ENCODE data around the gene JAKMIP2.

The JAKMIP2 gene

DNA sequence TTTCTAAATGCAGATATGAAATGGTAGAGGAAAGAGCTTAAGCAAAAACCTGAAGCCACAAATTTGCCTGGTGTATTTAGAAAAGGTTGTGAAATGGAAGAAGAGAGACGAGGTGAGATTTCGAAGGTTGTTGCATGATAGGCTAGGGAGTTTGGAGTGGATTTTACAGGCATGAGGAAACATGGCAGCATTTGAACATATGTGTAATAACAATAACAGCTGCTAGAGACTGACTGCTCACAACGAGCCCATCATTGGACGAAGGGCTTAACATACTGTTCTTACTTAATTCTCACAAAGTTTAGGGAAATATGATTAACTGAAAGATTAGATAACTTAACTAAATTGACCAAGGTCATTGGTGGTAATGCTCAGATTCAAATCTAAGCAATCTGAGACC lies 108.1 kb downstream of the JAKMIP2 start:
- peaks cover 8% of the 10 kb centered on the region; the same call in 1 of the 2 replicates for H3K36me3 ChIP-seq (ENCODE audit: insufficient read depth, low read length)
- H3K27me3 ChIP-seq (ENCODE audit: insufficient read depth, low read length, poor library complexity, severe bottlenecking), result no peaks in the 10 kb centered on the region
- H3K9ac ChIP-seq (ENCODE audit: low read depth, low read length, poor library complexity, severe bottlenecking), result no peak overlapping the region
- H3K4me2 ChIP-seq (ENCODE audit: low read depth, low read length, poor library complexity, severe bottlenecking), result no peak overlapping the region
- no peaks in the 10 kb centered on the region for H3K9me2 ChIP-seq (replicated peaks; ENCODE audit: low read depth, low read length)
- no peaks in the 10 kb centered on the region for H3K4me1 ChIP-seq (ENCODE audit: insufficient read depth, low read length, poor library complexity, severe bottlenecking)
- H3K4me3 ChIP-seq (ENCODE audit: low read length, poor library complexity, severe bottlenecking), result no peak overlapping the region
- no peaks in the 10 kb centered on the region for H3F3A ChIP-seq (ENCODE audit: low read depth)
- TF ChIP-seq EZH2phosphoT487 (IDR thresholded peaks at IDR 0.05; ENCODE audit: borderline replicate concordance), result no peak
- TF ChIP-seq, protein P1, sequence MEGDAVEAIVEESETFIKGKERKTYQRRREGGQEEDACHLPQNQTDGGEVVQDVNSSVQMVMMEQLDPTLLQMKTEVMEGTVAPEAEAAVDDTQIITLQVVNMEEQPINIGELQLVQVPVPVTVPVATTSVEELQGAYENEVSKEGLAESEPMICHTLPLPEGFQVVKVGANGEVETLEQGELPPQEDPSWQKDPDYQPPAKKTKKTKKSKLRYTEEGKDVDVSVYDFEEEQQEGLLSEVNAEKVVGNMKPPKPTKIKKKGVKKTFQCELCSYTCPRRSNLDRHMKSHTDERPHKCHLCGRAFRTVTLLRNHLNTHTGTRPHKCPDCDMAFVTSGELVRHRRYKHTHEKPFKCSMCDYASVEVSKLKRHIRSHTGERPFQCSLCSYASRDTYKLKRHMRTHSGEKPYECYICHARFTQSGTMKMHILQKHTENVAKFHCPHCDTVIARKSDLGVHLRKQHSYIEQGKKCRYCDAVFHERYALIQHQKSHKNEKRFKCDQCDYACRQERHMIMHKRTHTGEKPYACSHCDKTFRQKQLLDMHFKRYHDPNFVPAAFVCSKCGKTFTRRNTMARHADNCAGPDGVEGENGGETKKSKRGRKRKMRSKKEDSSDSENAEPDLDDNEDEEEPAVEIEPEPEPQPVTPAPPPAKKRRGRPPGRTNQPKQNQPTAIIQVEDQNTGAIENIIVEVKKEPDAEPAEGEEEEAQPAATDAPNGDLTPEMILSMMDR (conservative IDR thresholded peaks at IDR 0.05; ENCODE audit: low read length), result no peak
- H2AFZ ChIP-seq (ENCODE audit: low read length), result no peak overlapping the region
- no peaks in the 10 kb centered on the region for H3K9me3 ChIP-seq (ENCODE audit: insufficient read depth, low read depth, low read length)
- no peaks in the 10 kb centered on the region for H4K20me1 ChIP-seq (ENCODE audit: insufficient read depth, low read length, poor library complexity, severe bottlenecking)
- H3K79me2 ChIP-seq (ENCODE audit: insufficient read depth, low read length), result no peaks in the 10 kb centered on the region

DNA sequence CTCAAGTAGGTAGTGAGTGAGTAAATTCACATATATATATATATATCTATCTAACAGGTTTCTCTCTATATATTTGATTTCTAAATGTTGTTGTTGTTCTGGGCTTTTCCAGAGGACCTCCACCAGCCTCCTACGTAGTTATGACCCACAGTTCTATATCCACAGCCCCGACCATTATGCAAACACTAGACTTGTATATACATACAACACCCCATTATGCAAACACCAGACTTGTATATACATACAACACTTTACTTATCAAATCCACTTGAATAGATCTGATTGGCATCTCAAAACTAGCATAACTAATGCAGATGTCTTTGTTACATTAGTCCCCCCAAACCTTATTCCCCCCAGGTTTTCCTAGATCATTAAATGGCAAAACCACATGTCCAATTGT lies 108.7 kb downstream of the JAKMIP2 start:
- TF ChIP-seq, protein P1 (conservative IDR thresholded peaks at IDR 0.05; ENCODE audit: low read length), result no peak
- no peak for TF ChIP-seq EZH2phosphoT487 (IDR thresholded peaks at IDR 0.05; ENCODE audit: borderline replicate concordance)
- Histone ChIP-seq H3F3A (ENCODE audit: low read depth) (no peaks in the 10 kb centered on the region), H4K20me1 (ENCODE audit: insufficient read depth, low read length, poor library complexity, severe bottlenecking) (no peaks in the 10 kb centered on the region), H3K9me3 (ENCODE audit: insufficient read depth, low read depth, low read length) (no peaks in the 10 kb centered on the region), H3K9me2 (replicated peaks; ENCODE audit: low read depth, low read length) (no peaks in the 10 kb centered on the region), H2AFZ (ENCODE audit: low read length) (no peak overlapping the region), H3K9ac (ENCODE audit: low read depth, low read length, poor library complexity, severe bottlenecking) (no peak overlapping the region), H3K4me1 (ENCODE audit: insufficient read depth, low read length, poor library complexity, severe bottlenecking) (no peaks in the 10 kb centered on the region), H3K36me3 (ENCODE audit: insufficient read depth, low read length) (peaks cover 8% of the 10 kb centered on the region; the same call in 1 of the 2 replicates), H3K79me2 (ENCODE audit: insufficient read depth, low read length) (no peaks in the 10 kb centered on the region), H3K27me3 (ENCODE audit: insufficient read depth, low read length, poor library complexity, severe bottlenecking) (no peaks in the 10 kb centered on the region), H3K4me2 (ENCODE audit: low read depth, low read length, poor library complexity, severe bottlenecking) (no peak overlapping the region), H3K4me3 (ENCODE audit: low read length, poor library complexity, severe bottlenecking) (no peak overlapping the region)

DNA sequence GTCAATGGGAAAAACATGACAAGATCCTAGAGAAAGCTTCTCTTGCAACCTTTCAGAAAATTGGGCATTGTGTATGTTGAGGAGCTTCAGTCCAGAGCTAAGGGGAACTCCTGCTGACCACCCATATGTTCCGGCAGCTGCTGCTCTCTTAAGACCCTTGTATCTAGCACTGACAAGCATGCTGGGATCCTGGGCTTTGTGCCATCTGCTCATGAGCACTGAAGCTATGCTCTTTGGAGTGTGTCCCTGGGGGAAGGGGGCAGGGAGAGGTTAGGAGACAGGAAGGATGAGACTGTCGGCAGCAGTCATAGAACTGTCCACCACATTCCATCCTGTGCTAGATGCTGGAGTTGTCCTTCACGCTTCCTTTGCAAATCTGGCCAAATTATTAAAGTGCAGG lies 109.3 kb downstream of the JAKMIP2 start:
- Histone ChIP-seq H3K4me3 (ENCODE audit: low read length, poor library complexity, severe bottlenecking) (no peak overlapping the region), H3K4me2 (ENCODE audit: low read depth, low read length, poor library complexity, severe bottlenecking) (no peak overlapping the region), H4K20me1 (ENCODE audit: insufficient read depth, low read length, poor library complexity, severe bottlenecking) (no peaks in the 10 kb centered on the region), H3K36me3 (ENCODE audit: insufficient read depth, low read length) (peaks cover 8% of the 10 kb centered on the region; the same call in 1 of the 2 replicates), H3K4me1 (ENCODE audit: insufficient read depth, low read length, poor library complexity, severe bottlenecking) (no peaks in the 10 kb centered on the region), H3K79me2 (ENCODE audit: insufficient read depth, low read length) (no peaks in the 10 kb centered on the region), H3K9me2 (replicated peaks; ENCODE audit: low read depth, low read length) (no peaks in the 10 kb centered on the region), H2AFZ (ENCODE audit: low read length) (no peak overlapping the region), H3K9ac (ENCODE audit: low read depth, low read length, poor library complexity, severe bottlenecking) (no peak overlapping the region), H3F3A (ENCODE audit: low read depth) (no peaks in the 10 kb centered on the region), H3K9me3 (ENCODE audit: insufficient read depth, low read depth, low read length) (no peaks in the 10 kb centered on the region), H3K27me3 (ENCODE audit: insufficient read depth, low read length, poor library complexity, severe bottlenecking) (no peaks in the 10 kb centered on the region)
- no peak for TF ChIP-seq EZH2phosphoT487 (IDR thresholded peaks at IDR 0.05; ENCODE audit: borderline replicate concordance)
- TF ChIP-seq, protein P1 (conservative IDR thresholded peaks at IDR 0.05; ENCODE audit: low read length), result no peak
